ENCODE data around the gene PWP2.

Gene PWP2

GRCh38 chr21:44083631-44084291 is 23.4 kb upstream of the PWP2 start:
- Histone ChIP-seq H3K27me3 (ENCODE audit: insufficient read depth, poor library complexity, severe bottlenecking) (no peaks in the 10 kb centered on the region), H3K27ac (replicated peaks) (no peak overlapping the region), H3K4me3 (replicated peaks; ENCODE audit: insufficient read depth, low read length) (no peak overlapping the region)
- DNase-seq (ENCODE audit: low read depth in 1 of 2, low spot score in 1 of 2), result no peak
- TF ChIP-seq SPI1 (IDR thresholded peaks at IDR 0.05; ENCODE audit: borderline replicate concordance, low read depth), result no peak
- TF ChIP-seq GABPA (IDR thresholded peaks at IDR 0.05; ENCODE audit: low read depth), result no peak
- TF ChIP-seq REST (IDR thresholded peaks at IDR 0.05; ENCODE audit: insufficient replicate concordance, low read depth), result no peak
- TF ChIP-seq CTCF (IDR thresholded peaks at IDR 0.05; ENCODE audit: insufficient read depth, low read length), result no peak
- no peak for TF ChIP-seq POLR2AphosphoS5 (IDR thresholded peaks at IDR 0.05; ENCODE audit: low read depth)

DNA sequence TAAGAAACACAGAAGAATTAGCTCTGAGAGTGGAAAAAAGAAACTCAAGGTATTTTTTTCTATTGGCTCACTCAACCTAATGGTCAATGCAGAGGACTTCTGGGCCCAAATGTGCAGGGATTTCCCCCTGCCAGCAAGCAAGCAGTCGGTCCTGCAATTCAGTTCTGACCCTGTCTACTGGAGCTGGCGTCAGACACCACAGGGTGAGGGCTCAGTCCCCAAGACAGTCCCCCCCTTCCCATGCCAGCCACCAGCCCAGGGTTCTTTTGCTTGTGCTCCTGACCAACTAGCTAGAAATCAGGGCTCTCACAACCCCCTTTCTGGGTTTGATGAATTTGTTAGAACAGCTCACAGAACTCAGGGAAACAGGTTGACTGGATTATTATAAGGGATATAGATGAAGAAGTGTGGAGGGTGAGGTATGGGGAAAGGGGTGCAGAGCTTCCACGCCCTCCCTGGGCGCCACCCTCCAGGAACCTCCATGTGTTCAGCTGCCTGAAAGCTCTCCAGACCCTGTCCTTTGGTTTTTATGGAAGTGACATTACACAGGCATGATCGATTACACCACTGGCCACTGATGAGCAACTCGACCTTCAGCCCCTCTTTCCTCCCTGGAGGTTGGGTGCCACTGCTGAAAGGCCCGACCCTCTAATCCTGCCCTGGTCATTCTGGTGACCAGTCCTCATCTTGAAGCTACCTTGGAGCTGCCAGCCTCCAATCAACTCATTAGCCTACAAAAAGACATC is 22.5 kb upstream of the PWP2 start:
- DNase-seq (ENCODE audit: low read depth in 1 of 2, low spot score in 1 of 2), result no peak
- TF ChIP-seq GABPA (IDR thresholded peaks at IDR 0.05; ENCODE audit: low read depth) (no peak), POLR2AphosphoS5 (IDR thresholded peaks at IDR 0.05; ENCODE audit: low read depth) (no peak)
- H3K4me3 ChIP-seq (replicated peaks; ENCODE audit: insufficient read depth, low read length), result no peak overlapping the region
- H3K27ac ChIP-seq (replicated peaks), result no peak overlapping the region
- no peaks in the 10 kb centered on the region for H3K27me3 ChIP-seq (ENCODE audit: insufficient read depth, poor library complexity, severe bottlenecking)

GRCh38 chr21:44085491-44086321 is 21.5 kb upstream of the PWP2 start:
- no peak for DNase-seq (ENCODE audit: low read depth in 1 of 2, low spot score in 1 of 2)
- Histone ChIP-seq H3K4me3 (replicated peaks; ENCODE audit: insufficient read depth, low read length) (no peak overlapping the region), H3K27me3 (ENCODE audit: insufficient read depth, poor library complexity, severe bottlenecking) (no peaks in the 10 kb centered on the region), H3K27ac (replicated peaks) (no peak overlapping the region)
- TF ChIP-seq POLR2AphosphoS5 (IDR thresholded peaks at IDR 0.05; ENCODE audit: low read depth) (no peak), REST (IDR thresholded peaks at IDR 0.05; ENCODE audit: insufficient replicate concordance, low read depth) (no peak), GABPA (IDR thresholded peaks at IDR 0.05; ENCODE audit: low read depth) (no peak), SPI1 (IDR thresholded peaks at IDR 0.05; ENCODE audit: borderline replicate concordance, low read depth) (no peak), CTCF (IDR thresholded peaks at IDR 0.05; ENCODE audit: insufficient read depth, low read length) (no peak)
